H1 (cell line): ENCODE data around the gene C2.
"Not testable (repeated sequence)": the region's sequence is repeated elsewhere in the genome, so short reads cannot be mapped to it uniquely, and the experiment has no call there.

Experiments used
- CHD1 ChIP-seq: IDR thresholded peaks from 2 replicates; pipeline ENCODE4 v1.6.1; 2012; ENCODE audit warnings: low read depth, low read length, improper control_type of control experiment
- EP300 ChIP-seq, 2 experiments: IDR thresholded peaks; 1 replicate in 1 of 2; 2 replicates in 1 of 2; pipeline ENCODE4 v1.6.1; 2011 to 2012; ENCODE audit warnings: low read depth in 2 of 2, low read length in 2 of 2, mild to moderate bottlenecking in 2 of 2, borderline replicate concordance in 1 of 2, inconsistent platforms in 1 of 2, moderate library complexity in 1 of 2
- NRF1 ChIP-seq: IDR thresholded peaks from 2 replicates; pipeline ENCODE4 v1.6.1; 2011; ENCODE audit warnings: mild to moderate bottlenecking, low read depth, low read length, improper control_type of control experiment
- POLR2A ChIP-seq, 2 experiments: IDR thresholded peaks; 1 replicate in 1 of 2; 2 replicates in 1 of 2; pipeline ENCODE4 v1.6.1; 2011; ENCODE audit warnings: low read depth in 2 of 2, low read length in 2 of 2, mild to moderate bottlenecking in 2 of 2; ENCODE audit errors: control extremely low read depth in 1 of 2
- SIRT6 ChIP-seq: IDR thresholded peaks from one replicate; pipeline ENCODE4 v1.7.1; 2012; ENCODE audit warnings: low read length, inconsistent platforms
- SP1 ChIP-seq: IDR thresholded peaks from 2 replicates; pipeline ENCODE4 v1.6.1; 2011; ENCODE audit warnings: low read depth, low read length
- ZNF274 ChIP-seq: IDR thresholded peaks from 2 replicates; pipeline ENCODE4 v1.7.0; 2012; ENCODE audit warnings: low read length, borderline replicate concordance; ENCODE audit errors: extremely low read depth
- TF ChIP-seq, protein P1 (sequence below), 3 experiments: IDR thresholded peaks; 1 replicate in 2 of 3; 2 replicates in 1 of 3; pipeline versions ENCODE4 v1.5.1 to v1.6.1; 2011; ENCODE audit warnings: low read length in 3 of 3, mild to moderate bottlenecking in 3 of 3, inconsistent platforms in 2 of 3, low read depth in 1 of 3, moderate library complexity in 1 of 3; ENCODE audit not compliant: insufficient read depth in 1 of 3; ENCODE audit errors: control extremely low read depth in 1 of 3

DNA sequence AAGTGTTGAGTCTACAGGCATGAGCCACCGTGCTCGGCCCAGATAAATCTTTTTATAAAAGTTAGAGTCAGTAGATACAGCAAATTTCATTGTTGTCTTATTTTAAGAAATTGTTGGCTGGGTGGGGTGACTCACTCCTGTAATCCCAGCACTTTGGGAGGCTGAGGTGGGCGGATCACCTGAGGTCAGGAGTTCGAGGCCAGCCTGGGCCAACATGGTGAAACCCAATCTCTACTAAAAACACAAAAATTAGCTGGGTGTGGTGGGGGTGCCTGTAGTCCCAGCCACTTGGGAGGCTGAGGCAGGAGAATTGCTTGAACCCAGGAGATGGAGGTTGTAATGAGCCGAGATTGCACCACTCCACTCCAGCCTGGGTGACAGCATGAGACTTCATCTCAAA, 19.3 kb upstream of the C2 start:
- TF ChIP-seq, protein P1, sequence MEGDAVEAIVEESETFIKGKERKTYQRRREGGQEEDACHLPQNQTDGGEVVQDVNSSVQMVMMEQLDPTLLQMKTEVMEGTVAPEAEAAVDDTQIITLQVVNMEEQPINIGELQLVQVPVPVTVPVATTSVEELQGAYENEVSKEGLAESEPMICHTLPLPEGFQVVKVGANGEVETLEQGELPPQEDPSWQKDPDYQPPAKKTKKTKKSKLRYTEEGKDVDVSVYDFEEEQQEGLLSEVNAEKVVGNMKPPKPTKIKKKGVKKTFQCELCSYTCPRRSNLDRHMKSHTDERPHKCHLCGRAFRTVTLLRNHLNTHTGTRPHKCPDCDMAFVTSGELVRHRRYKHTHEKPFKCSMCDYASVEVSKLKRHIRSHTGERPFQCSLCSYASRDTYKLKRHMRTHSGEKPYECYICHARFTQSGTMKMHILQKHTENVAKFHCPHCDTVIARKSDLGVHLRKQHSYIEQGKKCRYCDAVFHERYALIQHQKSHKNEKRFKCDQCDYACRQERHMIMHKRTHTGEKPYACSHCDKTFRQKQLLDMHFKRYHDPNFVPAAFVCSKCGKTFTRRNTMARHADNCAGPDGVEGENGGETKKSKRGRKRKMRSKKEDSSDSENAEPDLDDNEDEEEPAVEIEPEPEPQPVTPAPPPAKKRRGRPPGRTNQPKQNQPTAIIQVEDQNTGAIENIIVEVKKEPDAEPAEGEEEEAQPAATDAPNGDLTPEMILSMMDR (IDR thresholded peaks at IDR 0.05; ENCODE audit: control extremely low read depth in 1 of 3, insufficient read depth in 1 of 3, low read depth in 1 of 3, low read length in 3 of 3), result not testable (repeated sequence)
- not testable (repeated sequence) for TF ChIP-seq POLR2A (IDR thresholded peaks at IDR 0.05; ENCODE audit: control extremely low read depth in 1 of 2, low read depth in 2 of 2, low read length in 2 of 2); EP300 (IDR thresholded peaks at IDR 0.05; ENCODE audit: borderline replicate concordance in 1 of 2, low read depth in 2 of 2, low read length in 2 of 2); SIRT6; CHD1; SP1; NRF1; ZNF274
